Embryonic facial prominence (tissue), 1 donor: ENCODE results near the gene GET3.
"Not testable (repeated sequence)": the region's sequence is repeated elsewhere in the genome, so short reads cannot be mapped to it uniquely, and the experiment has no call there.

ENCODE experiments used
- DNase-seq: peaks from one replicate; pipeline ENCODE4 v3.0.0-alpha.2; 2016; ENCODE audit errors: extremely low spot score

Gene GET3

GRCh38 chr19:12715929-12716328, 21.4 kb upstream of the GET3 start:
- DNase-seq, result no peak

DNA sequence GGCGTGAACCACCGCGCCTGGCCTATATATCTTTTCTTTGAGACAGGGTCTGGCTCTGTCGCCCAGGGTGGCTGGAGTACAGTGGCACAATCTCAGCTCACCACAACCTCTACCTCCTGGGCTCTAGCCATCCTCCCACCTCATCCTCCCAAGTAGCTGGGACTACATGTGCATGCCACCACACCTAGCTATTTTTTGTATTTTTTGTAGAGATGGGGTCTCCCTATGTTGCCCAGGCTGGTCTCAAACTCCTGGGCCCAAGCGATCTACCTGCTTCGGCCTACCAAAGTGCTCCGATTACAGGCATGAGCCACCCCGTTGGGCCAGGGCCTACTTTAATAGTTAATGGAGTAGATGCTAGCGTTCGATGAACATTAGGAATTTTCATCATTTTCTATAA, 17.0 kb upstream of the GET3 start:
- no peak for DNase-seq

DNA sequence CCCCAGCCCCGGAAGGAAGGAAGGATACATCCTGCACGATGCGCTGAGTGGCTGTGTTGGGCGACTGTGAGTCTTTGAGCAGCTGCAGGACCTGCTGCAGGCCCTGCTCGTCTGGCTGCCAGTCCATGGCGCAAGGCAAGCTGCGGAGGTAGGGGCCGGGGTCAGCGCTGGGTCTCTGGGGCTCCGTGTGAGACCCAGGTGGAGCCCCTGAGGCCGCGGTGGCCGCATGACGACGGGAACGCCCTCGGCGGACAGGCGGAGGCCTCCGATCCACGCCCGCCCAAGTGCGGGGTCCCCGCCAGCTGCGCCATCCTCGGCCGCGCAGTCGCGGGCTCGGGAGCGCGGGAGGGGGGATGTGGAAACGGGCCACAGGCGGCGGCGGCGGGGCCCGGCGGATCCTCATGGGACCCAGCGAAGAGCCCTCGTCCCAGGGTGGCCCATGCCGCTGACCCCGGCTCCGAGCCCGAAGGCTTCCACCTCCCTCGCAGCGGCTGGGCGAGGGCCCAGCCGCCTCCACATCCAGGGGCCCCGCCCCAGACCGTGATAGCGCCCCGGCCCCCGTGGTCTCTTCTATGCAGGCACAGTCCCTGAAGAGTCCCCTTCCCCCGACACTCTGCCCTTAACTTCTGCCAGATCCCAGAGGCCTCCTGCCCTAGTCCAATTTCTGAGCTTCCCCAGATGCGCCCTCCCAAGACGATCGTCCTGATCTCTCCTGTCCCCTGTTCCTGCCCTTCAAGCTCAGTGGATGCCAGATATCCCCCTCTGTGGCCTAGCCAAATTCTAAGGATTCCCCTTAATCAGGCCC, 16.2 kb upstream of the GET3 start:
- DNase-seq, result no peak

DNA sequence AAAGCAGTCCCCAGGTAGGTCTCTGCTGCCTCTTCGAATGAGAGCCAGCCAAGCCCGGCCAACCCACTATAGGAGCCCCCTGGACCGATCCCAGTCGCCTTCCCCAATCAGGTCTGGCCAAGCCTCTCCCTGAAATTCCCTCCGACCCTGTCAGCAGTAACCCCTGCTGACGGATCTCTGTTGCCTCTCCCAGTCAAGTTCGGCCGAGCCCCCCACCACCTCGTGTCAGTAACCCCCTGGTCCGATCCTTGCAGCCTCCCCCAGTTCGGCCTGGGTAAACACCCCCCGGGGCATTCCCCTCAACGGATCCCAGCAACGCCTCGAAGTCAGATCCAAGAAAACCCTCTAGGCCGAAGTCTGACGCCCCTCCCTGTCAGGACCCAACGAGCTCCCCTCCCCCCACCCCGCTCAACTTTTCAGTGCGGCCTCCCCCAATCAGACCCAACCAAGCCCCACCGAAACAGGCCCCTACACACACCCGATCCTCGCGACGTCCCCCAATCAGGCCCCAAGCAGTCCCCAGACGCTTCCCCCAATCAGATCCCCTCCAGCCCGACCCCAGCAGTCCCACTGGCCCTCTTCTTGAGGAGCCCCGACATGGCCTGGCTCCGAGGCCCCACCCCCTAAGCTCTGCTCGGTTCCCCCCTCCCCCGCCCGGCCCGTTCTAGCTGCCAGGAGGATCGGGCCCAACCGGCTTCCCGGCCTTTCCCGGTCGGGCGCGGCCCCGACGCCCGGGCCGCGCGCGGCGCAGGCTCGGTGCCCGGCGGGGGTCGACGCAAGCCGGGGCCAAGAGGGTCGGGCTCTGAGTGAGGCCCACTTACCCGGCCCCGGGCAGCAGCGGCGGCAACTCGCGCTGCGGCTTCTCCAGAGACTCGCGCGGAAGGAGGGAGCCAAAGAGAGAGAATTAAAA, 15.4 kb upstream of the GET3 start:
- peak; percentile 66 for DNase-seq

- DNase-seq, result peak; percentile 97
Measured at GRCh38 chr19:12722566-12723380, 14.5 kb upstream of the GET3 start.

DNA sequence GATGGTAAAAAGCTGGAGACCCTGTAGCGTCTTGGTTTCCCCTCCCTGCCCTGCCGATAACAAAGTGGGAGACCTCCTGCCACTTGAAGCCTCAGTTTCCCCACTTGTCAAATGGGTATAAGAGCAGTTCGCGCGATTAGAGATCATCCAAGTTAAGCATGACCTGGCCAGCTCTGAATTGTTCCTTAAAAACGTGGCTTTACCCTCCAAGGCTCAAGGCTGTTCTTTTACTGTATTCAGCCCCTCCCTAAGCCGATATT, 14.0 kb upstream of the GET3 start:
- DNase-seq, result no peak

DNA sequence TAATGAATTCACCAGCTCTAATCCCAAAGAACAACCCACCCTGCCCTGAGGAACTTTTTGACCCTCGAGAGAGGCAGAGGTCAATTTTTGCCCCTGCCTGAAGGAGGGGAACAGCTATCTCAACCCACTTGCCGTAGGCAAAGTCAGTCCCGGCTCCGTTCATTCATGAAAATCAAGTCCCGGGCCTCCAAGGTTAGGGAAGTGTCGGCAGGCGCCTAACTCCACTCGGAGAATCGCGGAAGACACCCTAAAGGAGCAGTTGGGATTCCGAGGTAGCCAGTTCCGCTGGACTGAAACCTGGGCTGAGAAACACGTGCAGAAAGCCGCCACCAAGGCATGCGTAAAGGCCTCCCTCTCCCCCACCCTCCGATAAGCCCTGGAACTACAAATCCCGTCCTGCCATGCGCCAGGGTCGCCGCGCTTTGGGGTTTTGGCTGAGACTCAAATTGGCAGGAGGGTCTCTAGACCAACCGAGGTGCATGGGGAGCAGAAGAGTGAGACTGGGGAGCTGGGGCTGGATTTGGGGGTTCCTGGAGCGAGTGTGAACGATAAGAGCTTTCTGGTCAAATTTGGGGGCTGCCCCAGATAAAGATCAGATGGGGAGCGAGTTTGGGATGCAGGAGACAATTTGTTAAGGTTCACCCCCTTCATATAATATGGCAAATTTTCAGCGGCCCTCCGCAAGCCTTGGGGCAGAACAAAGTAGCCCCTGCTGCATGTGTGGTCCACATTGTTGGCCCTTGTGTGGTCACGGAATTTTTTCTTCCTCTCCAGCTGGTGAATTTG, 13.5 kb upstream of the GET3 start, which contains the start of gene TNPO2:
TNPO2 (minus strand) TSS at position 292 of the 786 bp plus-strand sequence. CDS start 2,955 bp downstream, outside the sequence.
- DNase-seq, result peak; percentile 43

- DNase-seq, result not testable (repeated sequence)
Measured at GRCh38 chr19:12725612-12726011, 11.7 kb upstream of the GET3 start.

DNA sequence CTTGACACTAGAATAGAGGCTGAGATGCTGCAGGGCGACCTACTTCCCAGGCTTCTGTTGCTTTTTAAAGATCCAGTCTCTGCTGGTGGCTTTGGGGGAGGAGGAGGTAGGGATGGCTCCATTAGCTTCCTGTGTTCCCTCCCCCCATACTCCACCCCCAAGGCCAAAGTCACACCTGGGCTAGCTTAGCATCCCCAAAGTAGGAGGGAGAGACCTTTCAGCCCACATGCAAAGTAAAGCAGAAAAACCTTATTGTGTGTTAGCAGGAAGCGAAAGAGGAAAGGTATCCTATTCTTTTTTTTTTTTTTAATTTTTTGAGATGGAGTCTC, 10.3 kb upstream of the GET3 start:
- no peak for DNase-seq

DNA sequence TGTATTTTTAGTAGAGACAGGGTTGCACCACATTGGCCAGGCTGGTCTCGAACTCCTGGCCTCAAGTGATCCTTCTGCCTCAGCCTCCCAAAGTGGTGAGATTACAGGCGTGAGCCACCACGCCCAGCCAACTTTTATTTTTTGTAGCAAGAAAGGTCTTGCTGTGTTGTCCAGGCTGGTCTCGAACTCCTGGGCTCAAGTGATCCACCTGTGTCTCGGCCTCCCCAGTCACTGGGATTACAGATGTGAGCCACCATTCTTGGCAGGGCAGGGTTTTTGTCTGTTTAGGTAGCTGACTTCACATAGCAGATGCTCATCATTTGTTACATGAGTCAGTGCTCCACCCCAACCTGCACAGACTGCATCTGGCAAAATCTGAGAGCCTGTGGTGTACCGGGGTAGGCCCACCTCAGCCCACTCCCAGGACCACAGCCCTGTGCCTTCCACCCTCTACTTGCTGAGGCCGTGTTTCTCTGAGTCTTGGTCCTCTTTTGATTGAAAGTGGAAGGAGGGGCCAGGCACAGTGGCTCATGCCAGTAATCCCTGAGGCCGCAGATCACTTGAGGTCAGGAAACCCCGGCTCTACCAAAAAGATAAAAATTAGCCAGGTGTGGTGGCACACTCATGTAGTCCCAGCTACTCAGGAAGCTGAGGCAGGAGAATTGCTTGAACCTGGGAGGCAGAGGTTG, 9.4 kb upstream of the GET3 start:
- no peak for DNase-seq

DNA sequence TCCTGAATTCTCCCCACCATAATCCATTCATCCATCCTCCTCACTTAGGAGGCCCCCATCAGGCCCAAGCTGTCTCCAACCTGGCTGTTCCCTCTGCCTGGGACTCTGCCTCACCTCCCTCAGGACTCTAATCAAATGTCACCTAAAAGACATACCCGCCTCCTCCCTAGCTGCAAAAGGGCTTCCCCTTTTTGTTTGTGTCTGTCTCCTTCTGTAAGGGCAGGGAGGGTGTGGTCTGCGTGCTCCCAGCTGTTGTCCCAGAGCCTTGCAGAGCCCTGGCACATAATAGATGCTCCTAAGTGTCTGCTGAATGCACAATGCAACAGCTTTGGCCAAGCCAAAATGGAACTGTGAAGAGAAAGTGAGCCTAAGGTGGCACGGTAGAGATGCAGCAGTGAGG, 7.2 kb upstream of the GET3 start:
- no peak for DNase-seq

DNA sequence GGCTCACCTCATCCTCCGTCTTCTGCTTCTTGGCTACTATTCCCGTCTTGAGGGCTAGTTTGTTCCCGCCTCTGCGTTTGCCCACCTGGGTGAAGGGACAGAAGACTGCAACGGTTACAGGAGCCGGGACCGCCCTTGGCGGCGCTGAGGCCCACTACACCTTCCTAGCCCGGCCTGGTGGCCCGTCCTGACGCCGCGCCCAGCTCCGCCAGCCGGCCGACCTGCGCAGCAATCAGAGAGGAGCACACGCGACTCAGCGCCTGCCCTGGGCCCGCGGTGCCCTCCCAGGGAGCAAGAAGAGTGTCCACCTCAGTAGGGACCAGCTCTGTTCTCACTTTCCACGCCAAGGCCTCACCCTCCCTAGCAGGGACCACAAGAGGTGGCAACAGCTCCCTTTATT, 6.0 kb upstream of the GET3 start:
- DNase-seq, result no peak

DNA sequence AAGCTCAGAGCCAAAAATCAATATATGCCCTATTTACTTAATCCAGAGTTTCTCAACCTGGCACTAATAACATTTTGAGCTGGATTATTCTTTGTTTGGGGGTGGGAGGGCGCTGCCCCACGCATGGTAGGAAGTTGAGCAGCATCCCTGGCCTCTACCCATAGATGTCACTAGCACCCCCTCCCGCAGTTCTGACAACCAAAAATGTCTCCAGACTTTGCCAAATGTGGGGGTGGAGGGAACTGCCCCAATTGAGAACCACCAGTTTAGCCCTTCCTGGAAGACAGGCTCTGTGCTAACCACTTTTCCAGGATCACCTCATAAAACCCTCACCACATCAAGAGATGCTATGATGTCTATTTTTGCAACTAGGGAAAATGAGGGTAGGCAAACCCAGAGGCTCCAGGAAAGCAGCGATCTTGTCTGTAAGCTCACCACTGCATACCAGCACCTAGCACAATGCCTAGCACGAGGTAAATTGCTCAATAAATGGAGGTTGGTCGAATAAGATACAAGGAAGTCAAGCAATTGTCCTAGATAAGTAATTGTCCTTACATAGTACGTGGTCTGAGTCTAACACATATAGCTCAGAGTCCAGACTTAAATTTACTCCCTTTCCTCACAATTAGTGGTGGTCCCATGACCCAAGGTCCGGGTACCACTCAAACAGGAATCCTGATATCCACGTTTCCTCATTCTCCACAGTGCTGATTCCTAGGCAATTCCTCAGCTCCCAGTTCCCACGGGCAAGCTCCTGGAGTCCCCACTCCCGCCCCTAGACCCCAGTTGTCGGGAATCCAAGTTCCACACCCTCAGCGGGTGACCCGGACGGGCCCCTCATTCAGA, 3.7 kb upstream of the GET3 start:
- DNase-seq, result no peak

- DNase-seq, result no peak
Measured at GRCh38 chr19:12737835-12738351, 596 bp downstream of the GET3 start.

- DNase-seq, result no peak
Measured at GRCh38 chr19:12745166-12745897, 8.0 kb downstream of the GET3 start.

DNA sequence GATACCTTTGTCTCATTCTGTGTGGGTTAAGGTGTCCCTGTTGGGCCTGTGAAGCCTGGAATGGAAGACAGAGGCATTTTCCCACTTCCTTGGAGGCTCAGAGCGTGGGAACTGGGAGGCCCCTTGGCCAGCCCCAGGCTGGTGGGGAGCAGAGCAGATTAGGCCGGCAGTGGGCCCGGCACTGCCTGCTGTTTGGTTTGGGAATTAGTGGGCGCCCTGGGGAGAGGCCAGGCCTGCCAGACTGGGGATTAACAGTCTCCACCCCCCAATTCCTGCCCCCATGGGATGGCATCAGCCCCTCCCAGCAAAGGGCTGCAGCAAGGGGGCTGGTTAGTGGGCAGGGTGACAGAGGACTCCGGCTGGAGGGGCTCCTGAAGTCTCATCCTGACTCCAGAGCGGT, 11.2 kb downstream of the GET3 start:
- no peak for DNase-seq

GRCh38 chr19:12749938-12750521, 12.7 kb downstream of the GET3 start:
- DNase-seq, result no peak

DNA sequence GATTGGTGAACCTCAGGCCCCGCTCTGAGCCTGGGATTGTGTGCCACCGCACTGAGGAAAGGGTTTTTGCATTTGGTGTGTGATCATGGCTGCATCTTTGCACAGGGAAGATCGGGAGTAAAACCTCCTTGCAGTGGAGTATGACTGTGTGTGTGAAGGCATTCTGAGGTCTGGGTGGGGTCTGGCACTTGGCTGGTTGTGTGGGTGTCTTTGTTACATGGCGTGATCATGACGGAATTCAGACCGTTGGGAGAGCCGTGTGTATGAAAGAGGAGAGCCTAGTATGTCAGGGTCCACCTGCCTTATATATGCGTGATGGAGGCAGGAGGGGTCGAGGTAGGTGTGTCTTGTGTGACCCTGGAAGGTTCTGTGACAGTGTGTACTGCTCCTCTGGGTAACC, 13.6 kb downstream of the GET3 start:
- DNase-seq, result no peak

GRCh38 chr19:12751635-12752034, 14.3 kb downstream of the GET3 start, which contains the start of gene BEST2:
BEST2 (plus strand) TSS chr19:12751791; CDS start chr19:12752593, 802 bp downstream.
- DNase-seq, result no peak
